HFF-Myc (cell line): ENCODE results near the gene ATG2B.
"Not testable (repeated sequence)": the region's sequence is repeated elsewhere in the genome, so short reads cannot be mapped to it uniquely, and the experiment has no call there.

Source experiments
- DNase-seq: peaks from one replicate; pipeline ENCODE4 v3.0.0-alpha.2; 2011; ENCODE audit warnings: low read depth; ENCODE audit errors: extremely low read depth
- H3K4me3 ChIP-seq: replicated peaks from 2 replicates; pipeline ENCODE4 v1.5.1; 2011; ENCODE audit warnings: low read depth, mild to moderate bottlenecking, control low read depth, low read length
- CTCF ChIP-seq: IDR thresholded peaks from 2 replicates; pipeline ENCODE4 v1.5.1; 2012; ENCODE audit warnings: mild to moderate bottlenecking, low read depth, low read length, control low read depth; ENCODE audit errors: missing control alignments

The ATG2B gene

GRCh38 chr14:96349286-96350075 lies 13.7 kb downstream of the ATG2B start:
- no peak for TF ChIP-seq CTCF
- no peak overlapping the region for H3K4me3 ChIP-seq
- no peak for DNase-seq

DNA sequence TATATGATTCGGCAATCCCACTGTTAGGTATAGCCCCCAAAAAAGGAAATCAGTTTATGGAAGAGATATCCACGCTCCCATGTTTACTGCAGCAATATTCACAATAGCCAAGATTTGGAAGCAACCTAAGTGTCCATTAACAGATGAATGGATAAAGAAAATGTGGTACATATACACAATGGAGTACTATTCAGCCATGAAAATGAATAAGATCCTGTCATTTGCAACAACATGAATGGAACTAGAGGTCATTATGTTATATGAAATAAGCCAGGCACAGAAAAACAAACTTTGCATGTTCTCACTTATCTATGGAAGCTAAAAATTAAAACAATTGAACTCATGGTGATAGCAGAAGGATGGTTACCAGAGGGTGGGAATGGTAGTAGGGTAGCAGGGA lies 15.2 kb downstream of the ATG2B start:
- not testable (repeated sequence) for DNase-seq

GRCh38 chr14:96345669-96346068 lies 17.5 kb downstream of the ATG2B start:
- DNase-seq: no peak
- H3K4me3 ChIP-seq: no peak overlapping the region
- TF ChIP-seq CTCF: no peak

More for the DNA sequence above, 15.2 kb downstream of the ATG2B start:
- H3K4me3 ChIP-seq: not testable (repeated sequence)

DNA sequence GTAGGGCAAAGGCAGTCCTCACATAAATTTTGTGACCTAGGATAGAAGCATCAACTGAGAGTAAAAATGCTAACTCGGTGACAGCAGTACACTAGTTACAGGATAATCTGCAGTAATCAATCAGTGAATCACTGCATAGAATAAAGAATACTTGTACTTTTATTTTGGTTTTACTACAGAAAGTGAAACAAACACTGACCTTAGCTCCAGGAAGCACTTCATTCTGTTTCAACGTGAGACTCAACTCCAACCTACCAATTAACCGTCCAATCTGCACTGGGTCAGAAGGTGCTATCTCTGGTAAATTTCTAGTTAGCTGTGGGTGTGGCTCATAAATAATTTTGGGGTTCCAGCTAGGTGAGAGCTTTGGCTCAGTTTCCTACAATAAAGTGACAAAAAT lies 21.8 kb downstream of the ATG2B start:
- DNase-seq: no peak
- no peak for TF ChIP-seq CTCF
- H3K4me3 ChIP-seq: no peak overlapping the region

GRCh38 chr14:96338551-96338950 lies 24.6 kb downstream of the ATG2B start:
- TF ChIP-seq CTCF: no peak
- no peak for DNase-seq
- H3K4me3 ChIP-seq: no peak overlapping the region

DNA sequence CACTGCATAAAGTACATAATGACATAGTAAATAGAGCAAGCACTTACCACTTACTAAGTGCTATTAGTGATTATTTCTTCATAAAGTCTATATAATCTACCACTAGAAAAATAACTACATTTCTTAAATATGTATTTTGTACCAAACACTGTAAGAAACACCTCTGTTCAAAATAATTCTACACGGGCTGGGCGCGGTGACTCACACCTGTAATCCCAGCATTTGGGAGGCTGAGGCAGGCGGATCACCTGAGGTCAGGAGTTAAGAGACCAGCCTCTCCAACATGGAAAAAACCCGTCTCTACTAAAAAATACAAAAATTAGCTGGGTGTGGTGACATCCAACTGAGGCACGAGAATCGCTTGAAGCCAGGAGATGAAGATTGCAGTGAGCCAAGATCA lies 38.9 kb downstream of the ATG2B start:
- H3K4me3 ChIP-seq: no peak overlapping the region
- no peak for DNase-seq
- no peak for TF ChIP-seq CTCF

DNA sequence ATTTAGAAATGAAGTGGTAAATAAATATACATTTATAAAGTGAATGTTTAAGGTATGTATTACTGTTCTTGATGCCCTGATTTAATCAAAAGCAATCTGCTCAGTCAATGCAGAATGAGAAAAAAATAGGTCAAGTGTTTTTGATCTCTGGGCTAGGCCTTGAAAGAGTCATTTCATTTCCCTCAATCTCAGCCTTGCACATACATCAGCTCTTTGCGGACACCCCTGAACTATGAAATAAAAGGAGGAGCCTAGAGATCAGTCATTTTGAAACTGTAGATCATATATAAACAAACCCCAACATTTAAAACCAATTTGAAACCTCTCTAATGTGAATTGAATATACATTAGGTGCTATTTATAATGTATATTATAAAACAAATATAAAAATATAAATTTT lies 42.5 kb downstream of the ATG2B start:
- TF ChIP-seq CTCF: no peak
- H3K4me3 ChIP-seq: no peak overlapping the region
- DNase-seq: no peak
